Medulla oblongata (tissue), 1 donor: Measurements from ENCODE around the gene TSTD2.

Source experiments
- DNase-seq: peaks from one replicate; pipeline ENCODE4 v3.0.0-alpha.2; 2015; ENCODE audit errors: extremely low spot score

Gene TSTD2

GRCh38 chr9:97563458-97564135 lies 69.6 kb downstream of the TSTD2 start:
- peak; percentile 34 for DNase-seq

GRCh38 chr9:97562542-97562941 lies 70.6 kb downstream of the TSTD2 start:
- DNase-seq = no peak

- DNase-seq = no peak
These were observed 71.7 kb downstream of the TSTD2 start for GRCh38 chr9:97561501-97561900.

GRCh38 chr9:97560851-97561250 lies 72.3 kb downstream of the TSTD2 start:
- no peak for DNase-seq

GRCh38 chr9:97560154-97560553 lies 73.0 kb downstream of the TSTD2 start:
- DNase-seq = no peak

- no peak for DNase-seq
These were observed 74.1 kb downstream of the TSTD2 start for GRCh38 chr9:97559111-97559514.

- DNase-seq = no peak
These were observed 74.5 kb downstream of the TSTD2 start for GRCh38 chr9:97558701-97559101.

- DNase-seq = peak; percentile 89
These were observed 75.5 kb downstream of the TSTD2 start for GRCh38 chr9:97557606-97558095.

- DNase-seq = no peak
These were observed 76.2 kb downstream of the TSTD2 start for GRCh38 chr9:97556721-97557605.

- DNase-seq = no peak
These were observed 77.0 kb downstream of the TSTD2 start for GRCh38 chr9:97556036-97556720.

- DNase-seq = no peak
These were observed 78.0 kb downstream of the TSTD2 start for GRCh38 chr9:97555164-97555563.

GRCh38 chr9:97554566-97555075 lies 78.5 kb downstream of the TSTD2 start:
- no peak for DNase-seq

- no peak for DNase-seq
These were observed 79.3 kb downstream of the TSTD2 start for GRCh38 chr9:97553841-97554240.

GRCh38 chr9:97553141-97553540 lies 80.0 kb downstream of the TSTD2 start:
- DNase-seq = no peak

GRCh38 chr9:97551308-97551707 lies 81.9 kb downstream of the TSTD2 start:
- no peak for DNase-seq

- DNase-seq = no peak
These were observed 82.8 kb downstream of the TSTD2 start for GRCh38 chr9:97550386-97550785.
